IPS DF 6.9 (cell line): ENCODE results near the gene ATM.

Experiments
- DNase-seq: peaks from one replicate; pipeline ENCODE4 v3.0.0-alpha.2; 2013; ENCODE audit warnings: low read depth, low spot score
- H3K27ac ChIP-seq: one replicate; pipeline ENCODE4 v1.5.1; 2013; ENCODE audit warnings: low read length, control low read depth
- H3K27me3 ChIP-seq: 2 replicates; pipeline ENCODE4 v1.6.1; 2013; ENCODE audit warnings: mild to moderate bottlenecking, low read length; ENCODE audit not compliant: control insufficient read depth, insufficient read depth
- H3K36me3 ChIP-seq: 2 replicates; pipeline ENCODE4 v1.6.1; 2013; ENCODE audit warnings: low read length; ENCODE audit not compliant: control insufficient read depth, insufficient read depth
- H3K4me1 ChIP-seq: 2 replicates; pipeline ENCODE4 v1.6.1; 2013; ENCODE audit warnings: low read length; ENCODE audit not compliant: control insufficient read depth, insufficient read depth
- H3K4me3 ChIP-seq: 2 replicates; pipeline ENCODE4 v1.5.1; 2013; ENCODE audit warnings: mild to moderate bottlenecking, low read length
- H3K9me3 ChIP-seq: 2 replicates; pipeline ENCODE4 v1.6.1; 2013; ENCODE audit warnings: low read length, inconsistent platforms; ENCODE audit not compliant: control insufficient read depth, insufficient read depth
- WGBS: extraction: QIAGEN DNeasy Blood & Tissue Kit; methylation state at CpG from one replicate; pipeline ENCODE4 v1.1.7; 2013; ENCODE audit warnings: mixed read lengths, missing lambda C conversion rate; ENCODE audit not compliant: insufficient read length, insufficient coverage; 5-methylcytosine and 5-hydroxymethylcytosine counted together

The ATM gene

DNA sequence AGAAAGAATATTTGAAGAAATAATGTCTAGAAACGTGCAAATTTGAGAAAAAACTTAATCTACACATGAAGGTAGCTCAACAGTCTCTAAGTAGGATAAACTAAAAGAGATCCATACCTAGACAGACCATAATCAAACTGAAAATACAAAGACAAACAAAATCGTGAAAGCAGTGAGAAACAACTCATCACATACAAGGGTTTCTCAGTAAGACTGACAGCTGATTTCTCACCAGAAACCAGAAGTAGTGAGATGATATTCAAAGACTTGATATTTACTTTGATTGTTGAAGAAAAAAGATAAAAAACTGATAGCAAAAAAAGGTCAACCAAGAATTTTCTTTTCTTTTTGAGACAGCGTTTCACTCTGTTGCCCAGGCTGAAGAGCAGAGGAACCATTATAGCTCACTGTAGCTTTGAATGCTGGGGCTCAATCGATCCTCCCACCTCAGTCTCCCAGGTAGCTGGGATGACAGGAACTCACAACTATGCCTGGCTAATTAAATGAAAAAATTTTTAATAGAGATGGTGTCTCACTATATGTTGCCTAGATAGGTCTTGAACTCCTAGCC is 17.9 kb upstream of the ATM start:
- no peaks in the 10 kb centered on the region; the same call in 1 of the 2 replicates for H3K9me3 ChIP-seq
- DNase-seq, result no peak
- no CpG with 5 or more reads among the region's 4 CpGs for WGBS

DNA sequence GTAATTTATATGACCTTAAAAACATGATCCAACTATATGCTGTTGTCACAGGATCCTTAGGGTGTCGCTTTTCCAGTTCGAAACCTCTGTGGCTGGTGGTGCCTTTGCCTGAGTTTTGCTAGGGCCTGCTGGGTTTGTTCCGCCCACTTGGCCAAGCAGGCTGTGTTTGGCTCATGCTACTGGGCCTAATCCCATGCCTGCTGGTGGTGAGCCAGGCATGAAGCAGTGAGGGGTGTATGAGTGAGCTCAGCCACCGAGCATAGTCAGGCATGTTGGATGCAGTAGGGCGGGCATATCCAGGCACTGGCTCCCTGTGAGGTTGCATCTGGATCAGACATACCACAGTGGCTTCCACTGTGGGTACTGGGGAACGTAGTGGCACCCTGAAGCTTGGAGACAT is 16.7 kb upstream of the ATM start:
- H3K9me3 ChIP-seq, result no peaks in the 10 kb centered on the region; the same call in 1 of the 2 replicates
- H3K4me1 ChIP-seq, result no peaks in the 10 kb centered on the region
- H3K27ac ChIP-seq, result no peak overlapping the region
- DNase-seq, result no peak
- no peak overlapping the region for H3K4me3 ChIP-seq
- H3K36me3 ChIP-seq, result peaks cover 23% of the 10 kb centered on the region
- WGBS, result no CpG with 5 or more reads among the region's 6 CpGs
- H3K27me3 ChIP-seq, result no peaks in the 10 kb centered on the region

More for the DNA sequence above, 17.9 kb upstream of the ATM start:
- Histone ChIP-seq H3K36me3 (peaks cover 23% of the 10 kb centered on the region), H3K4me1 (no peaks in the 10 kb centered on the region; the same call in 1 of the 2 replicates), H3K27ac (no peak overlapping the region), H3K27me3 (no peaks in the 10 kb centered on the region), H3K4me3 (no peak overlapping the region)

DNA sequence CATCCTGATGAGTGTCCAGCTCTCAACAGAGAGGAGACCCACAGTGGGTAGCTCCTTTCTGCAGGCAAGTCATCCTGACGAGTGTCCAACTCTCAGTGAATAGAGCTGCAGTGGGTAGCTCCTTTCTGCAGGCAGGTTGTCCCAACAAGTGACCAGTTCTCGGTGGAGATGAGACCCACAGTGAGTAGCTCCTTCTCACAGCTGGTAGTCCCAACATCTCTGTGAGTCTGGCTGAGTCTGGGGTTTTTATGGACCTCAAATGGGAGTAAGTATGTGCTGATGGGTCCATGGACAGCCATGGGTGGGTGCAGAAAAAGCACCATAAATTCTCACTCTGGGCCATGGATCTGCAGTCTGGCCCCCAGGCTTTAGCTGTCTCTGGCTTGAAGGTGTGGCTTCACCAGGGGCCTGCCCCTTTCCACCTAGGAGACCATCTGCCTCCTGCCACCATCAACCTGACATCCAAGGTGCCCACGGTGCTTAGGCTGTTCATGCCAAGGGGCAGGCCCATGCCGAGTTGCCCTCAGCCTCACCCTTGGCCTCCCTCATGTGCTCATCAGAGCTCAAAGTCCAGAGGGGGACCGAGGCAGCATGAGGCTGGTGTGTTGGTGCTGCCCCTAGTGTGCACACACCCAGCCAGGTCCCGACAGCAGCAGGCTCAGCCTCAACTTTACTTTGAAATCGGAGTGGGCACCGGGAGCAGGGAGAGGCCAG is 15.7 kb upstream of the ATM start:
- DNase-seq, result no peak
- no CpG with 5 or more reads among the region's 8 CpGs for whole genome bisulfite sequencing
- H3K27me3 ChIP-seq, result no peaks in the 10 kb centered on the region
- H3K36me3 ChIP-seq, result peaks cover 23% of the 10 kb centered on the region
- no peaks in the 10 kb centered on the region for H3K4me1 ChIP-seq
- H3K27ac ChIP-seq, result no peak overlapping the region
- H3K4me3 ChIP-seq, result no peak overlapping the region
- no peaks in the 10 kb centered on the region; the same call in 1 of the 2 replicates for H3K9me3 ChIP-seq

DNA sequence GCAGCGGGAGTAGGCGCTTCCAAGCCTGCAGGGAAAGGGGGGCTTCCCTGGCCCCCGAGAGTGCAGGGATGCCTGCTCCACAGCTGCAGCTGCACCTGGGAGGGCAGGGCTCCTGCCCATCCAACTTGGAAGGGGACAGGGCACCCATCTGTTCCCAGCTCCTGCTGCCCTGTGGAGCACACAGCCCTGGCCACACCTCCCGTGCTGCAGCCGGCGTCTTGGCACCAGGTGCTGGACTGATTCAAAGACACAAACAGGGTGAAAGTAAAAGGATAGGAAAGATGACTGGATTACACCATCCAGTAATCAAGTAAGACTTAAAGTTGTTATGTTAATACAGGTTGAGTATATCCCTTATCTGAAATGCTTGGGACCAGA is 15.2 kb upstream of the ATM start:
- H3K9me3 ChIP-seq, result no peaks in the 10 kb centered on the region; the same call in 1 of the 2 replicates
- DNase-seq, result no peak

DNA sequence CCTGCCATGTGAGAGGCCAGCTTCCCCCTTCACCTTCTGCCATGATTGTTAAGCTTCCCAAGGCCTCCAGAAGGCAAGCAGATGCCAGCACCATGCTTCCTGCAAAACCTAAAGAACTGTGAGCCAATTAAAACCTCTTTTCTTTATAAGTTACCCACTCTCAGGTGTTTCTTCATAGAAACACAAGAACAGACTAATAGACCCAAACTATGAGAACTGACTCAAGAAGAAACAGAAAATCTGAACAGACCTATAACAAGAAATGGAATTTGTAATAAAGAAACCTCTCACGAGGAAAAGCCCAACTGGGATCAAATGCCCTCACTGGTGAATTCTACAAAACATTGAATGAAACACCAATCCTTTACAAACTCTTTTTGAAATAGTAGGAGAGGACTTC is 12.4 kb upstream of the ATM start:
- no peaks in the 10 kb centered on the region; the same call in 1 of the 2 replicates for H3K9me3 ChIP-seq
- WGBS, result no CpG with 5 or more reads among the region's 1 CpG
- H3K36me3 ChIP-seq, result peaks cover 18% of the 10 kb centered on the region
- H3K27ac ChIP-seq, result no peak overlapping the region
- no peaks in the 10 kb centered on the region for H3K27me3 ChIP-seq
- no peak overlapping the region for H3K4me3 ChIP-seq
- no peaks in the 10 kb centered on the region for H3K4me1 ChIP-seq
- DNase-seq, result no peak

More for the DNA sequence above, 15.2 kb upstream of the ATM start:
- WGBS, result no CpG with 5 or more reads among the region's 6 CpGs
- Histone ChIP-seq H3K36me3 (peaks cover 23% of the 10 kb centered on the region), H3K27ac (no peak overlapping the region), H3K4me3 (no peak overlapping the region), H3K27me3 (no peaks in the 10 kb centered on the region), H3K4me1 (no peaks in the 10 kb centered on the region)

DNA sequence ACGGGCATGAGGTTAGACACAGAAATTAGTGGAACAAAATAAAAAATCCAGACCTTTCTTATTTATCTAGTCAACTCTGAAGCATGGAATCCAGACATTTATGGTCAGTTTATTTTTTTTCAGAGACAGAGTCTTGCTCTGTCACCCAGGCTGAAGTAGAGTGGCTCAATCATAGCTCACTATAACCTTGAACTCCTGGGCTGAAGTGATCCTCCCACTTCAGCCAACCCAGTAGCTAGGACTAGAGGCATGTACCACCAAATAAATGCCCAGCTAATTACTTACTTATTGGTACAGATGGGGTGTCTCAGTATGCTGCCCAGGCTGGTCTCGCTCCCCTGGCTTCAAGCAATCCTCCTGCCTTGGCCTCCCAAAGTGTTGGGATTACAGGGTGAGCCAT is 9.1 kb upstream of the ATM start:
- no peaks in the 10 kb centered on the region for H3K36me3 ChIP-seq
- H3K4me1 ChIP-seq, result no peaks in the 10 kb centered on the region
- H3K9me3 ChIP-seq, result no peaks in the 10 kb centered on the region
- WGBS, result no CpG with 5 or more reads among the region's 2 CpGs
- H3K27ac ChIP-seq, result no peak overlapping the region
- H3K4me3 ChIP-seq, result no peak overlapping the region
- H3K27me3 ChIP-seq, result no peaks in the 10 kb centered on the region
- DNase-seq, result no peak

DNA sequence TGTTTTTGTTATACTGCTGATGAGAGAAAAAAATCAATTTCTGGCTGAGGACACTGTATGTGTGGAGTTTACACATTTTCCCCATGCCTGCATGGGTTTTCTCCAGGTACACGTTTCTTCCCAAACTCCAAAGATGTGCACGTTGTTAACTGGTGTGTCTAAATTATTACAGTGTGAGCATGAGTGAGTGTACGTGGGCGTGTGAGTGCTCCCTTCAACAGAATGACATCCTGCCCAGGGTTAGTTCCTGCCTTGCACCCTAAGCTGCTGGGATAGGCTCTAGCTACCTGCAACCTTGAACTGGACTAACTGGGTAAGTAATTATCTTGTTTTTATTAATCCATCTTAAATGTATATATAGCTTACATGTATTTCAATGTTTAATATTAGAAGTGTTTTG is 5.9 kb upstream of the ATM start:
- no peak for DNase-seq
- H3K4me3 ChIP-seq, result no peak overlapping the region
- no peaks in the 10 kb centered on the region for H3K36me3 ChIP-seq
- WGBS, result no CpG with 5 or more reads among the region's 4 CpGs
- no peaks in the 10 kb centered on the region for H3K9me3 ChIP-seq
- H3K27ac ChIP-seq, result no peak overlapping the region
- no peaks in the 10 kb centered on the region for H3K4me1 ChIP-seq
- H3K27me3 ChIP-seq, result no peaks in the 10 kb centered on the region

DNA sequence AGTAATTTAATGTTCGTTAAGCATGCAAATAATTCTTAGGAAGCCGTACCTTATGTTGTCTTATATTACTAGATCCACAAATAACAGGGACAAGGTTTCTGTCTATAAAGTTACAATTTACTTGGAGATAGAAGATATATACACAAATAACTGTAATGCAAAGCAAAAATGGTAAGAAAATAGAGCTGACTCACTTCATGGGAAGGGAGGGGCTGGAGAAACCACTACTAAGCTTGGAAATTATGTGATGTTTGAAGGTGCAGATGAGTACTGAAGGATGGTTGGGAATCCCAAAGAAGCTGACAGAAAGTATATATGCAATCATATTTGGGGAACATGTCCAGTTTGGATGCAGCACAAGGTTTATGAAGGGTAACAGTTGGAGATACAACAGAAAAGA is 4.4 kb upstream of the ATM start:
- Histone ChIP-seq H3K9me3 (no peaks in the 10 kb centered on the region), H3K36me3 (no peaks in the 10 kb centered on the region), H3K27ac (no peak overlapping the region), H3K4me1 (no peaks in the 10 kb centered on the region), H3K27me3 (no peaks in the 10 kb centered on the region), H3K4me3 (no peak overlapping the region)
- no CpG with 5 or more reads among the region's 2 CpGs for WGBS
- no peak for DNase-seq

DNA sequence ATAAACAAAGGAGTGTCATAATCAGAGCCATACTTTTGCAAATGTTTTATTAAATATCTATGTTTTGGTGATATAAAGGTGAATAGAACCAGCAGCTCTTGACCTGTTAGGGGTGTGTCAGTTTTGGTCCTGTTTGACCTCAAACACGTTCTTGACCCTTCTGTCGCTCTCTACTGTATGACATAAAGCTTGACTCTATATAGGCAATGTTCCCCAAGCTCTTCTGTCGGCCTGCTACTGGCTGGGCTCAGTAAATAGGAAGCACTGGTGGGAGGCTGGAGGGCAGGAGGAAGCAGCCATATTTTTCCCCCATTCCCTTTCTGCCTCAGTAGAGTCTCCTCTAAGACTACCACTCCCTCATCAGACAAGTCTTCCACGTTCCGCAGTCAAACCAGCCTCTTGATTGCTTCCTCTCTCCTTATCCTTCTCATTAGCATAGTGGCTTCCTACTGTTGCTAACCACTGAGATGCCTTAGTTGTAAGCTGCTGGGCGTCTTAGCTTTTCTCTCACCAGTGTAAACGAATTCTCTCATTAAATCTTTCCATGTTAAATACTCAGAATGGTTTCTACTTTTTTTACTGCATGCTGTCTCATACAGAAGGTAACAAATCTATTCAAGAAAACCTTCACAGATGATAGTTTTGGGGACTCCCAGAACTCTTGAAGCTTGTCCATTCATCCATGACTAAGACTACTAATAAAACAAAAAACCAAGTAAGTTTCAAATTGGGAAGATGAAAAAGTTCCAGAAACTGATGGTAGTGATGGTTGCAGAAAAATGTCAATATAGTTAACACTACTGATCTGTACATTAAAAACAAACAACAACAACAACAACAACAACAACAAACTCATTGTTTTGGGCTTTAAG is 3.7 kb upstream of the ATM start:
- Histone ChIP-seq H3K27me3 (no peaks in the 10 kb centered on the region), H3K9me3 (no peaks in the 10 kb centered on the region), H3K4me1 (no peaks in the 10 kb centered on the region; the same call in 1 of the 2 replicates), H3K27ac (no peak overlapping the region), H3K36me3 (no peaks in the 10 kb centered on the region), H3K4me3 (no peak overlapping the region)
- no peak for DNase-seq
- WGBS, result no CpG with 5 or more reads among the region's 7 CpGs

DNA sequence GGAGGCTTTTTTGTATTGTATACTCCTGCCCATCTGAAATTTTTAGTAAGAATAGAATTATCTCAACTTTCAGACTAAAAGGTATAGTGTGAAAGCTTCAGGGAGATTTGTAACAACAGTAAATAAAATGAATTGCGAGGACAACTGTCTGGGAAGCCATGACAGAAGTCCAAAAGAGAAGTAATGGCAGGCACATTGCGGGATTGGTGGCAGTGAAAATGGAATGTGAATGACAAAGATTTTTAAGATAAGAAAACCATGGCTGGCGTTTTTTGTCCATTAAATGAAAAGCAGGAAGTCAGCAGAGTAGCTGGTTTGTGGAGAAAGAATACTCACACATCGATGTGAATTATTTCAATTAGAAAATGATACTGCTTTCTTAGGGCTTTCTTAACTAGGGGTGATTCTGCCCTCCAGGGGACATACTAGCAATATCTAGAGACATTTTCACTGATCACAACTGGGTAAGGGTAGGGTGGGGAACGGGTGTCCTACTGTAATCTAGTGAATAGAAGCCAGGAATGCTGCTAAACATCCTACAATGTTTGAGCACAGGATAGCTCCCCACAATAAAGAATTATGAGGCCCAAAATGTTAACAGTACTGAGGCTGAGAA is 2.0 kb upstream of the ATM start:
- WGBS, result no CpG with 5 or more reads among the region's 5 CpGs

More for the DNA sequence above, 2.0 kb upstream of the ATM start:
- Histone ChIP-seq H3K27me3 (no peaks in the 10 kb centered on the region), H3K4me1 (no peaks in the 10 kb centered on the region; the same call in 1 of the 2 replicates), H3K9me3 (no peaks in the 10 kb centered on the region), H3K27ac (no peak overlapping the region), H3K36me3 (no peaks in the 10 kb centered on the region), H3K4me3 (no peak overlapping the region)
- no peak for DNase-seq
